ENCODE measurements around the gene SOD3.

GRCh38 chr4:24846716-24847115, 51.3 kb downstream of the SOD3 start:
- TF ChIP-seq PKNOX1 (IDR thresholded peaks at IDR 0.05), result no peak
- TF ChIP-seq POLR2A (IDR thresholded peaks at IDR 0.05; ENCODE audit: low read depth, low read length), result no peak
- TF ChIP-seq PML (IDR thresholded peaks at IDR 0.05; ENCODE audit: low read length), result no peak
- TF ChIP-seq CTCF (IDR thresholded peaks at IDR 0.05 in 2 of 3, conservative IDR thresholded peaks at IDR 0.05 in 1 of 3; ENCODE audit: control insufficient read depth in 2 of 3, extremely low read depth in 1 of 3, insufficient read depth in 1 of 3, low read depth in 3 of 3, low read length in 3 of 3), result no peak
- TF ChIP-seq REST (IDR thresholded peaks at IDR 0.05; ENCODE audit: low read depth, low read length), result no peak
- no peak for TF ChIP-seq NBN (IDR thresholded peaks at IDR 0.05)
- TF ChIP-seq POLR2AphosphoS5 (IDR thresholded peaks at IDR 0.05; ENCODE audit: low read length), result no peak
- no peak for TF ChIP-seq SPI1 (IDR thresholded peaks at IDR 0.05; ENCODE audit: borderline replicate concordance, insufficient read depth, low read depth, low read length)
- no peak for TF ChIP-seq JUNB (IDR thresholded peaks at IDR 0.05)
- TF ChIP-seq MXI1 (IDR thresholded peaks at IDR 0.05; ENCODE audit: low read depth, low read length), result no peak
- no peak for TF ChIP-seq EZH2 (IDR thresholded peaks at IDR 0.05; ENCODE audit: borderline replicate concordance, control insufficient read depth, low read depth, low read length)
- no peak for TF ChIP-seq NRF1 (conservative IDR thresholded peaks at IDR 0.05; ENCODE audit: low read depth, low read length)
- no peak for TF ChIP-seq ETV6 (conservative IDR thresholded peaks at IDR 0.05 in 1 of 2, IDR thresholded peaks at IDR 0.05 in 1 of 2; ENCODE audit: borderline replicate concordance in 1 of 2, low read depth in 1 of 2)

Data from GM12878 (cell line).